Tibial nerve (tissue), 4 donors: ENCODE measurements around the gene ELAVL1.

Experiments
- EP300 ChIP-seq, 2 donors: sonication (generic); formaldehyde crosslinking; IDR thresholded peaks; one replicate each; pipeline ENCODE4 v1.6.1; 2017; ENCODE audit warnings: antibody characterized with exemption in 2 of 2, mild to moderate bottlenecking in 1 of 2
- POLR2A ChIP-seq, 2 donors: fragments of 450-650 bp; IDR thresholded peaks; one replicate each; pipeline ENCODE4 v1.6.1; 2017; ENCODE audit warnings: antibody characterized with exemption in 2 of 2, mild to moderate bottlenecking in 2 of 2, moderate library complexity in 2 of 2
- TF ChIP-seq, protein P1 (sequence below), 5 experiments: fragments of 200-600 bp in 3 of 5; fragments of 450-650 bp in 2 of 5; sonication (generic) in 3 of 5; IDR thresholded peaks; one replicate each; pipeline ENCODE4 v1.5.1; 2016 to 2019; ENCODE audit warnings: antibody characterized with exemption in 5 of 5, mild to moderate bottlenecking in 3 of 5, moderate library complexity in 2 of 5

DNA sequence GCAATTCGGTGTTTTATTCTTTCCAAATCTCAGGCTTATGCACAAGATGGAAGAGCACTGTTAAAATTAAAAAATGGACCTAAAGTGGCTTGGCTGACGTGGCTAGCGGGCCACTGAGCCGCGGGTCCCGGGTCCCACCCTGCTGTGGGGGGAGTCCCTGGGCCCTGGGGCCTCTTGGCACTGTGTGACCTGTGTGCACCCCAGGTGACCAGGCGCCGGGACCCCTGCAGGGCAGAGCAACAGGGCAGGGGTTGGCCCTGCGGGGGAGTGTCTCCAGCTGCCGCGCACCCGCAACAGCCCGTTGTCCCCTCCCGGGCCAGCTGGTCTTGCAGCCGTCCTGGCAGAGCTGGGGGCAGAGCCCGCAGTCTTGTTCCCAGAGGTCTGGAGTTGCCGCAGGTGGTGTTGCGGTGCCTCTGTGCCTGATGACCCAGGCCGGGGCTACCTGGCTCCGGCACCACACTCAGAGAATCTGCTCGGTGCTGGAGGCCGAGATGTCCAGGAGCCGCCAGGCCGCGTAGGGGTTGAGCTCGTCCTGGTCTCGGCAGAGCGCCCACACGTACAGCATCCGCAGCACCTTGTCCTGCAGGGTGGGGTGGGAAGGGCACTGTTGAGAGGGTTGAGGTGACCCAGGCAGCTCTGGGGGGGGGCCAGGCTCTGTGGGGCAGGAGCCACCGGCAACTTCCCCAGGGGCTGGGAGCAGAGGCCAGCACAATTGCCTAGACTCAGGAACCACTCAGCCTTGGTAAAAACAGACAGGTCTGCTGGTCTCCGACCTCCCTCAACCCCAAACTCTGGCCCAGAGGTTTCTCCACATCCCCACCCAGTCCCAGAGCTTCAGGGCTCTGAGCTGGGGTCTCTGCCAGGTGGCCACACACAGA, 78.5 kb downstream of the ELAVL1 start:
- TF ChIP-seq, protein P1, sequence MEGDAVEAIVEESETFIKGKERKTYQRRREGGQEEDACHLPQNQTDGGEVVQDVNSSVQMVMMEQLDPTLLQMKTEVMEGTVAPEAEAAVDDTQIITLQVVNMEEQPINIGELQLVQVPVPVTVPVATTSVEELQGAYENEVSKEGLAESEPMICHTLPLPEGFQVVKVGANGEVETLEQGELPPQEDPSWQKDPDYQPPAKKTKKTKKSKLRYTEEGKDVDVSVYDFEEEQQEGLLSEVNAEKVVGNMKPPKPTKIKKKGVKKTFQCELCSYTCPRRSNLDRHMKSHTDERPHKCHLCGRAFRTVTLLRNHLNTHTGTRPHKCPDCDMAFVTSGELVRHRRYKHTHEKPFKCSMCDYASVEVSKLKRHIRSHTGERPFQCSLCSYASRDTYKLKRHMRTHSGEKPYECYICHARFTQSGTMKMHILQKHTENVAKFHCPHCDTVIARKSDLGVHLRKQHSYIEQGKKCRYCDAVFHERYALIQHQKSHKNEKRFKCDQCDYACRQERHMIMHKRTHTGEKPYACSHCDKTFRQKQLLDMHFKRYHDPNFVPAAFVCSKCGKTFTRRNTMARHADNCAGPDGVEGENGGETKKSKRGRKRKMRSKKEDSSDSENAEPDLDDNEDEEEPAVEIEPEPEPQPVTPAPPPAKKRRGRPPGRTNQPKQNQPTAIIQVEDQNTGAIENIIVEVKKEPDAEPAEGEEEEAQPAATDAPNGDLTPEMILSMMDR (IDR thresholded peaks at IDR 0.05) = no peak
- no peak for TF ChIP-seq EP300 (IDR thresholded peaks at IDR 0.05)
- TF ChIP-seq POLR2A (IDR thresholded peaks at IDR 0.05) = no peak
